Astrocyte of the hippocampus (primary cell): ENCODE measurements around the gene CAMK1D.

Source experiments
- DNase-seq: peaks from one replicate; pipeline ENCODE4 v3.0.0; 2011; ENCODE audit warnings: low read depth, low spot score

Gene CAMK1D

DNA sequence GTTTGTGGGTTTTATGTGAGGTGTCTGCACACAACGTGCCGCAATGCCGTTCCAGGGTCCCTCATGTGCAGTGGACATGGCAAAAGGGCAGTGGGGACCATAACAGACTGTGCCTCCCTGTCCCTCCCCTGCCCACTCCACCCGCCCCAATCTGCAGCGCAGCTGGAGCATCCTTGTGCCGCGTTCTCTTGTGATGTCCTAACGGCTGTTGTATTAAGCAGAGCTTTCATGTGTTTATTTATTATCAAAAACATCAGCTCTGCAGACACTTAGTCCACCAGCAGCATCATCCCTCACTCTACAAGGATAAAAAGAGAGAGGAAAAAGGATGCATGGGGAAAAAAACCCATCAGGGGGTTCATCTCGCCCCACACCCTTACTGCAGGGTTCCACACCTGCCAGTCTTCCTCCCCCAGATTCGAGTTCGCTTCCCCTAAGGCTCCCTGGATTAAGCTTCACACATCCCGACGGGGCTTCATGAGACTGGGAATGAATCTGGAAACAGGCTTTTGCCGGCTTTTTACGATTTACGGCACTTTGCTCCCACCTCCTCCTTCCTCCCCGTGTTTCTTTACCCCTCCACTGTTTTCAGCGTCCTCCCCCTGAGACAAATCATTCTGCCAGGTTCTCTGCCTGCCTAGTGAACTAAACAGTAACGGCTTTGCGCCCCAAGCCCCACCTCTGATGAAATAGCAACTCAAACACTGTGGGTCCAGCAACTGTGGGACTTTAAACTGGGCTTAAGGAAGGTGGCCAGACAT is 301.4 kb downstream of the CAMK1D start:
- DNase-seq: no peak

DNA sequence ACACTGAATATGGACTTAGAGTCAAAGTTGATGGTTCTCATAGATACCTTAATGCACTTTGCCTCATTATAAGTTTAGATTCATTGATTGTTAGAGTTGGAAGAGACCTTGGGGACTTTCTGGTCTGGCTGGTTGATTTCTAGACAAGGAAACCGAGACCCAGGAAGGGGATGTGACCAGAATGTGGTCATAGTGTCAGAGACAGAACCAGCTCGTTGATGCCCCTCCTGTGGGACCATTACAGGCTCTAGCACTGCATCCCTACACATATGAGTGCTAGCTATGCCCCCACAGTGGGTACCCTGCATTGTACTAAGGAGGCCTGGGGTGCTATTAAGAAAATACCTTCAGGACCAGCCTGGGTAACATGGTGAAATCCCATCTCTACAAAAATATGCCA is 306.6 kb downstream of the CAMK1D start:
- DNase-seq: no peak

DNA sequence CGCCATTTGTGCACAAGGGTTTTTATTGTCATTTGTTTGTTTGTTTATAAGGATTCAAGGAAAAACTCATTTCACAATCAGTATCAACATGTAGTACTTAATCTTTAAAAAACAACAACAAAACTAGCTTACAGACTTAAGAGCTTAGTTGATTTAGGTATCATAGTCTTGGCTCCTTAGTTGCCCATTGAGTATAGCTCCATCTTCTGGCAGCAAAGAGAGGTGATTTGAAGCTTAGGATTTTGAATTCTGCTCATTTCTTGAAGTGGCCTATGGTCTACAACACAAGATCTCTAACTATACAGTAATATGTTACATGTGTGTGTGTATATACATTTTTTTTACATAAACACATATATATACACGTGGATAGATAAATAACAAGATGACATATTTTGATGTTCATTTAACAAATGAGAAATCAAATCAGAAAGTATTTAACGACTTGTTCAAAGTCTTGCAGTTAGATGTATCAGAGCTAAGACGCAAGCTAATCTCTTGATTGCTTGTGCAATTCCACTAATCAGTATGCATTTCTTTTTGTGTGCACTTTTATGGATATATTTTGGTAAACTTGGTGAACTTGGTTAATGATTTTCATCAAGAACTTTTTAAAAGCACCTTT is 307.3 kb downstream of the CAMK1D start:
- peak; percentile 61 for DNase-seq

DNA sequence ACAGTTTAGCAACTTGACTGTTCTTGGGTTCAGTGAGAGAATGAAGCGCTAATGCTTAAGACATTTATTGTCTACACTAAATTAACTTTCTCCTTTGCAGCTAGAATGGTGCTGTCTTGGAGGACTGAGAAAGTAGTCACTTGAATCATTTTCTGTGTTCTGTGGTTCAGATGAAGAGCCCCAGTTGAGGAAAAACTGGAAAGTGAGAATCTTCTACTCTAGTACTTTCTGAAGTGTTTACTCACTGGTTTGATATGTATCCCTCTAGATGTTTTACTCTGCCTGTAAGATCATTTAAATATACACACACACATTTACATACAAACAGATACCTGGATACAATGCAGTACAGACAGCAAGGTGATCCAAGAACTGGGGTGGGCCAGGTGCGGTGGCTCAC is 308.1 kb downstream of the CAMK1D start:
- no peak for DNase-seq

DNA sequence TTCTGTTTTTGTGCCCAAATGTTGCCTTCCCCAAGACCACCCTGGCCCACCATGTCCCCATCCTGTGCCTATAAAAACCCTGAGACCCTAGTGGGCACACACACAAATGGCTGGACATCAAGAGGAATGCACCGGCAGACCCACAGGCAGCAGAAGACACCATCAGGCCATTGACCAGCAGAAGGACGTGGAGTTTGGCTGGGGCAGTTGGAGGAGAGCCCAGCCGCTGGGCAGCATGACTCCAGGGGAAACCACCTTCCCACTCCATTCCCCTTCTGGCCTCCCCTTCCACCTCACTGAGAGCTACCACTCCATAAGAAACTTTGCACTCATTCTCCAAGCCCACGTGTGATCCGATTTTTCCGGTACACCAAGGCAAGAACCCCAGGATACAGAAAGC is 309.2 kb downstream of the CAMK1D start:
- DNase-seq: no peak

DNA sequence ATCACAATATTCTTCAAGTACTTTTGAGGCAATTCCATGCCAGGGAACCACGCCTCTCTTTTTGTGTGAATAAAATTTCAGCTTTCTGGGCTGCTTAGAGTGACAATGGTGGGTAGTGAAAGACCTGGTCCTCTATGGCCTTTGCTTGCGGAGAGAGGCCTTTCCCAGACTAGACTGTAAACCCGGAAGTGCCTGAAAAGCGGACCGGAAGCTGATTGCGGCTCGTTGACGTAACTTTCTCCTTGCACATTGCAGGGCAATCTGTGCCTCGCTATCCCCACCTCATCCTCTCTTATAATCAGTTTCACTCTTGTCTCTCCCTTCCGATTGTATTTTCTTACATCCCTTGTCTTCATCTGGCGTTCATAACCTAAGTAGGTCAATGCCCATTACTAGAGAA is 310.4 kb downstream of the CAMK1D start:
- no peak for DNase-seq

DNA sequence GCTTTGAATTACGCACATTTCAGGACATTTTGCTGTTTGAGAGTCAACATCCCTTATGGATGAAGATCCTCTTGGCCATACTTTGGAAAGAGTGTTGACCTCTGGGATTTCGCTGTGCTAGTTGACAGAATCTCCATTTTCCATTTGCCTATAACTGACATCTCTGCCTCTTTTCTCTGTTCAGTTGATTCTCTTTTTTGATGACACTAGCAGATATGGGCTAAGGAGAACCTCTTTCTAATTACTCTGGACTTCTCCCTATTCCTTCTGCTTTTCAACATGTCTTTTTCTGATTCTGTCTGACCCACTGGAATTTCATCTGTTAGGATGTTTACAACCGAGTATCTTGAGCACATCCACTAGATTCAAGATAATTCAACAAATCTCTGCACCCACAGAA is 311.5 kb downstream of the CAMK1D start:
- DNase-seq: no peak

DNA sequence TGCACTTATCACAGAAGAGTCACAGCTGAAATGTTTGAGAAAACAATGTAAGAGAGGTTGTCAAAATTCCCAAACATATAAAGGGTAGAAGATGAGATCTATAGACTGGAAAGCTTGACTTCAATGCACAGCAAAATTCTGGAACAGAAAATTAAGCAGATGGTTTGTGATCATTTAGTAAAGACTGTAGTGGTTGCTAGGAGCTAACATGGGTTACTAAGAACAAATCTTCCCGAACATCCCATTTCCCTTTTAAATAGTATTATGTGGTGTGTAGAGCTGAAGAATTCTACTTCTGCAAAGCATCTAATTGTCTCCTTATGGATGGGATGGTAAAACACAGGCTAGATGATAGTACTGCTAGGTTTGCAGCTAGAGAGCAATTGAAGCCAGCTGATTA is 312.3 kb downstream of the CAMK1D start:
- DNase-seq: no peak

DNA sequence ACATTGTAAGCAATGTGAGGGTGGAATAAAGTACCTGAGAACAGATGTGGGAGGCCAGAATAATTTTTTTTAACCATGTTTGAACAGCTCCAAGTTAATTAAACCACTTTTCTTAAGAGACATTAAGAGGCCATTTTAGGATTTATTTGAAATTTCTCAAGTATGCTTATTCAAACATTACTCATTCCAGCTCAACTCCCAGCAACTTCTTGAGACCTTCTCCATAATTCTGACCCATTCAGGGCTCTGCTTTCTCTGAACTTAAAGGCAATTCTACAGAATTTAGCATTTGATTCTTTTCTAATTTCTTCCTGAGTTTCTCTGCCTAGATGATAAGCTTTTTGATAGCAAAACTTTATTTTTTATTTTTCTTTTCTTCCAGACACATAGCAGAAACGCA is 314.5 kb downstream of the CAMK1D start:
- DNase-seq: no peak

DNA sequence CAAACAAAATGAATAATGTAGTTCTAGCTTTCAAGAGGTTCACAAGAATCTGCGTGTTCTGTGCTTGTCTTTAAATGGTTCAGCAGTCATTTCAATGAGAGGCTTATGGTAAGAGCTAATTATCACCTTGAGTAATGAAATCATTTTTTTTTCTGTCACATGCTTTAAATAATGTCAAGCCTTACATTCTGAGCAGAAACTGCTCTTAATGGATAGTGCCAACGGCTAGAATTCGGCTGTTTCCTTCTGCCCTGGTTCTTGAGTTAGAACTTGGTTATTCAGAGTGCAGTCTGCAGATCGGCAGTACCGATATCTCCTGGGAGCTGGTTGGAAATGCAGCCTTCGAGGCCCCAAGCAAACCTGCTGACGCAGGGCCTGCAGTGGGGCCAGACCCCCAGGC is 316.2 kb downstream of the CAMK1D start:
- DNase-seq: no peak

DNA sequence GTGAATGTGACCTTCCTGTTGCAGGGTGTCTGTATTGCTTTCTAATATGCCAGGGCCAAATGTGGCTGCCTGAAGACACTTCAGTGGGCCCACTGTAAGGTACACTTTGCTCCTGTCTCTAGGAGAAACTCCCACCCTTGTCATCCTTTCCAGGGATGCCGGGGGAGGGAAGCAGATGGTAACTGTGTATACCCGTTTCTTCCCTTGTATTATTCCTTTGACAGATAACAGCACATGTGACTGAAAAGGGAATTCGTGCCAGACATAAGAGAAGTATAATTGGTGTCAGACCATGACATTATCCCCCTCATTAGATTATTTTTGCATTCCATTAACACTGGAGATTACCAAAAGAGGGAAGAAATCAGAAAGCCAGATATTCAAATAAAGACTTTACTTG is 317.7 kb downstream of the CAMK1D start:
- DNase-seq: no peak

DNA sequence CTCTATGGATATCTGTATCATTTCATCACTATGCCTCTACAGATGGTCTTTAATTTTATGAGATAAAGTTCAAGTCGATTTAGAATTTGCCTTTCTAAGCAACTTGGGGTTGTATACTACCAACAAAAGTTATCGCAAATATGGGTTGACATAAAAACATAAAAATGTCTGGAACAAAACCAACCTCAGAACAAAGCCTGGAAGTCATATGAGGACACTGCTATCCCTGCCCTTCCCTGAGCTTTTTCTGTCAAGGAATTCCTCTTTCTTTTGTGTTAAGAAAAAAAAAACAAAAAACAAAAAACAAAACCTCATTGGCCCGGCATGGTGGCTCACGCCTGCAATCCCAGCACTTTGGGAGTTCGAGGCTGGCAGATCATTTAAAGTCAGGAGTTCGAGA is 319.3 kb downstream of the CAMK1D start:
- no peak for DNase-seq

DNA sequence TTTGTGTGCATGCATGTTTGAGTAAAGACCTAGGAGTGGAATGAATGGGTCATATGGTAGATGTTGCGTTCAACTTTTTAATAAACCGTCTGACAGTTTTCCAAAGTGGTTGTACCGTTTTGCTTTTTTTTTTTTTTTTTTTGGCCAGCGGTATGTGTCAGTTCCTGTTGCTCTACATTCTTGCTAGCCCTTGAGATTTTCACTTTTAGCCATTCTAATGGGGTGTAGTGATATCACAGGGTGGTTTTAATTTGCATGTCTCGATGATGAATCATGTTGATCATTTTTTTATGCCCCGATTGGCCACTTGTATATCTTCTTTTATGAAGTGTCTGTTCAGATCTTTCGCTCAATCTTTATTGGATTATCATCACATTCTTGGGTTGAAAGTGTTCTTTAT is 320.7 kb downstream of the CAMK1D start:
- DNase-seq: no peak

DNA sequence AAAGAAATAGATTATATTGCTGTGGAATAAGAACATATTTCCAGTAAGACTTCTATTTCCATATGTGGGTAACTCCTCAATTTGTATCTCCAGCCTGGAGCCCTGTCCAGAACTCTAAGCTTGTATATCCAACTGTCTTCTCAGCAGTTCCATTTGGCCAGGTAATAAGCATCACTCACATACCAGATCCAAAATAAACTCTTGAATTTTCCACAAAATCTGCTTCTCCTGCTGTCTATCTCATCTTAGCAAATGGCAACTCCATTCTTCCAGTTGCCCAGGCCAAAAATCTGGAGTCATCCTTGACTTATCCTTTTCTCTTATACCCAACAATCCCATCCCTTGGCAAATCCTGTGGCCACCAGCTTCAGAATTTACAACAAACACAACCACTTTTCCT is 325.8 kb downstream of the CAMK1D start:
- no peak for DNase-seq

DNA sequence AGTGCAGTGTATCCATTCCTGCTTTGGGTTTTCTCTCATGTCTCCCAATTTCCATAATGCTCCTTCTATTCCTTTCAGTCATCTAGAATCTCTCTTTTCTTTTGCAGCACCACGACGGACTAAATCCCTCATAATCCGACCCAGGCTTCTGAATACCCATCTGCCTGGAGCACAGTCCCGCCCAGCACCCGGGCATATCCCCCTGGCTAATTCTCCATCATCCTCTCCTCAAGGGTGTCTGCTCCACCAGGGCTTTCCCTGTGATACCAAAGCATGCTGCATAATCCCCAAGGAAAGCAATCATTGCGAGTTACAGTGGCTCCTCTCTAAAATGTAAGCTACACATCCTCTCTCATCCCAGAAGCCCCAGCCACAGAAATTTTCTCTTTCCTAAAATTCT is 330.3 kb downstream of the CAMK1D start:
- DNase-seq: no peak

DNA sequence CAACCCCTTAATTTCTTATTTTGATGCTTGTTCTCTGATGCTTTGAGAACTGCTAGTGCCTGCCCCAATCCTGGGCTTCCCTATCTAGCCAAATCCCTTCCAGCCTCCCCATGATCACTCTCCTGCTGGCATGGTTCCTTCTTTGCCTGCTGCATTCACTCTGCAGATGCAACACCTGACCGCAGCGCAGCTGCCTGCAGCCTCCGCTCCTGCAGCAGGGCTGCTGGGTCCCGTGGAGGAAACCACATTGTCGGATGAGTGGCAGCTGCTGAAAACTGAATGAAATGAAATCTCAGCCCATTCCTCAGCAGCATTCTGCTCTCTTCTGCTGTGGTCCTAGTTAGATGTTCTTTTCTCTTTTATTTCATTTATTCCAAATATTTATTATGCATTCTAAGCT is 331.9 kb downstream of the CAMK1D start:
- no peak for DNase-seq

DNA sequence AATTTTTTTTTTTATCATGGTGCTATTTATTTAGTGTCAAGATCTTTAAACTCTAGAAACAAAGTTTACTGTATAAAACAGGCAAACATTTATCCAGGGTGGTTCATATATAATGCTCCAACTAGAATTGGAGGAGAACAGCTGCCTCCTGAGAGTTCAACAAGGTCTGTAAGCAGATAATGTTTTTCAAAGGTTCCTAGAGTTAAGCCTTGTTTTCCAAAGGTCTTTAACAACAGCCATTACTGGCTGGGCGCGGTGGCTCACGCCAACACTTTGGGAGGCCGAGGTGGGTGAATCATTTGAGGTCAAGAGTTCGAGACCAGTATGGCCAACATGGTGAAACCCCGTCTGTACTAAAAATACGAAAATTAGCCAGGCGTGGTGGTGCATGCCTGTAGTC is 335.4 kb downstream of the CAMK1D start:
- DNase-seq: no peak

DNA sequence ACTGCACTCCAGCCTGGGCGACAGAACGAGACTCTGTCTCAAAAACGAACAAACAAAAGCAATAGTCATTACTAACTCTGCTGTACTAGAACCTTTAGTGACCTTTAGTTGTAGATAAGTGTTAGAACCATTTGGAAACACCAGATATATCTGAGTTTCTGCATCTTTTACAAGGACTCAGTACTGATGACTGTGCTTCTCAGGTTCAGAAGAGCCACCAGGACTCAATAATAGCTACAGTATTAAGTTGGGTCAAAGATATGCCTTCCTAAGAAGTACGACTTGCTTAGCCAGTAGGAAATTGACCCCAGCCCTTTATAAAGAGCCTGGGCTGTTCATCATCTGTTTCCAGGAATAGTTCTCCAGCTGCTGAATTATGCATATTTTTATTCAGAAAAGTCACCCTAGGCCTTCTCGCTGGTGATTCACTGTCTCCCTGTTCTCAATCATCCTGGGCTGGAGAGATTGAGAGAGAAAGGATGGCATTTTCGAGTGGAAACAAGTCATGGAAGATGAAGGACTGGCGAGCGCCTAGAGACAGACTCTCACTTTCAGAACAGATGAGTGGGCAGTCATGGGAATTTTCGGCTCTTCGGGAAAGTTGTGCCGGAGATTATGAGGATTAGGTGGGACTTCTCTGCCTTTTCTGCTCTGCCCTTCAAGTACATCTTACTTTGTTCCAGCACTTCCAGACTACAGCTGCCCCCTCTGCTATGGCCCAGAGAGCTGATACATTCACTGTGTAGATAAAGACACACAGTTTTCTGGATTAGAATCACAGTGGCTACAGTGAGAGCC is 336.1 kb downstream of the CAMK1D start:
- peak; percentile 47 for DNase-seq

DNA sequence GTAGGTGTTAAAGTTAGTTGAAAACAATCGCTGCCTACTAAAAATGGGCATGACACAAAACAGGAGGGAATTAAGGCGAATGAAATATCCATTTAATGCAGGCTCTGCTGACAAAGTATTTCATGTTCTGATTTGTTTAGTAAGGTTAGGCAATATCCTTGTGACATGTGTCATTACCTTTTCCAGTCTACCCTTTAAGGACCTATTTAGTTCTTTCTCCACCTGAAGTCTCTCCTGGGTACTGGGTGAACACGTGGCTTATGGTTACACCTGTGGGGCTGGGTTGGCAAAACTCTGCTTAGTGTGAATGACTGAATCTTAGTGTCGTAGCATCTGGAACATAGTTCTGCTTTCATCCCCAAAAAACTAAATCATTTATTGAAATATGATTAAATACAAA is 338.6 kb downstream of the CAMK1D start:
- no peak for DNase-seq

DNA sequence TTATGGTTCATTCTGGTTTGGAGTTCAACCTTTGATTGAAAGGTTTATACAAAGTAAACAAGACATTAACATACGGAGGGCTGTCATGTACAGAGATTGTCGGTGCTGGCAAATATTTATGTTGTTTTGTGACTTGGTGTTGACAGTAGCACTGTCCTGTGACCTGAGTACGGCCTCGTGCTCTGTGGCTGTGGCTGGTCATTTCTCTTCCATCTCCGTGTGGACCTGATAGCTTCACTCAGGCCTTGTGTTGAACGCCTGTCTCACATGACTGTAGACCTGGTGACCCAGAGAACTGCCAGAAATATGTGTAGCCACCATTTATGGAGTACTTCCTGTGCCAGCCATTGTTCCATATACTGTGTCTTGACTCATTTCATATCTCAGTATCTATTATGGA is 340.5 kb downstream of the CAMK1D start:
- DNase-seq: no peak

DNA sequence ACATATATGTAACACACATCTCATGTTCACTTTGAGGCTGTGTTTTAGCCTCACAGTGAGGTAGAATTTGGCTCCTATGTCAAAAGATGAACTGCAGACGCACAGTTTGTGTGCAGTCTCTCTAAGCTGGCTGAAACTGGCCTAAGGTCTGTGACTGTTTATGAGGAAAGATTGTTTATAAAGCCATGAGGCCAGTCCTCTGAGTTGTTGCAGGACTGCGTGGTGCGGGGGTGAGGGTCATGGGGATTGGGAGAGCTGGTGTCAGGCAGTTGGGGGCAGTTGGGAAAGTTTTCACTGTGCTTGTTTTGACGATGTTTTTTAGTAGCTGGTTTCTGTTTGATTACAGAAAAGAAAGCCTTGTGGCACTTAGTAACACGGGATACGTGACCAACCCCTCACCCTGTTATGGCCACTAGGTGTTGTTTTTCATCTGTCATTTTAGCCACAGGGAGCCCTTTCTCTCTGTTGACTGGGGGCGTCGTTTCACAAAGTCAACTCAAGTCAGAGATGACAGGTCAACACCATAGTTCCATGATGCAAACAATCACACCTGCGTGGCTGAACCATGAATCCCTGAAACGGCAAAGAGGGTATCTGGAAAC is 341.3 kb downstream of the CAMK1D start:
- no peak for DNase-seq

DNA sequence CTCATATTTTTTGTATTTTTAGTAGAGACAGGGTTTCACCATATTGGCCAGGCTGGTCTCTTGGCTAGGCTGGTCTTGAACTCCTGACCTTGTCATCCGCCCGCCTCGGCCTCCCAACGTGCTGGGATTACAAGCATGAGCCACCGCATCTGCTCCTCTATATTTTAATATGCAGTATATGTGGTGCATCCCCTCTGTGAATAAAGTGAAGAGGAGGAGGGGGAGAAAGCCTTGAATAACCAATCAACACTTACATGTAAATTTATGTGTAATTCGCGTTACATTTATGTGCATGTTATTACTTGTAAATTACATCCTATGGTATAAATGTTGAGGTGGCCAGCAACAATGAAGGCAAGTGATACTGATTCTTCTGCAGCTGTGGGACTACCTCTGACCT is 342.2 kb downstream of the CAMK1D start:
- DNase-seq: no peak
